IMR-90 (cell line): ENCODE measurements around the gene NRF1. TPM values are rescaled to one million over a fixed set of nuclear protein-coding genes. Genes with fewer than 3 reads are reported as not detected.

Experiments
- ATAC-seq: fragments of 200-7000 bp; cut with Tn5 transposase; 2 replicates; pipeline ENCODE4 v1.9.1; 2020; ENCODE audit warnings: low read depth, mild to moderate bottlenecking, moderate library complexity
- BruUV-seq: library from RNA; stranded (reverse); fragments of 400-500 nt; replicated peaks from 2 replicates; lab custom pipeline; 2021; lab: Mats Ljungman, UMichigan
- CTCF ChIA-PET: fragments of 300-600 bp; formaldehyde crosslinking; extraction: SDS; loops from one replicate; lab custom pipeline; 2021; ENCODE audit warnings: antibody characterized with exemption; lab: Yijun Ruan, JAX
- POLR2A ChIA-PET: fragments of 300-600 bp; sonication (Branson Sonifier 250); formaldehyde crosslinking; loops from one replicate; lab custom pipeline; 2022; ENCODE audit warnings: antibody characterized with exemption; ENCODE audit not compliant: unreplicated experiment; lab: Charles Lee
- DNase-seq: peaks from one replicate; pipeline ENCODE4 v3.0.0; 2013
- H2AFZ ChIP-seq: replicated peaks from 2 replicates; pipeline ENCODE3; 2013; ENCODE audit warnings: low read length, mild to moderate bottlenecking; ENCODE audit not compliant: poor library complexity
- H2AK5ac ChIP-seq: 2 replicates; pipeline ENCODE4 v1.6.1; 2013; ENCODE audit warnings: low read depth, low read length, inconsistent platforms
- H2AK9ac ChIP-seq: replicated peaks from 2 replicates; pipeline ENCODE3; 2013; ENCODE audit warnings: mild to moderate bottlenecking, low read depth, low read length, moderate library complexity; ENCODE audit not compliant: poor library complexity
- H2BK120ac ChIP-seq: 2 replicates; pipeline ENCODE4 v1.6.1; 2013; ENCODE audit warnings: low read depth, low read length, inconsistent platforms
- H2BK15ac ChIP-seq: 3 replicates; pipeline ENCODE4 v1.6.1; 2013; ENCODE audit warnings: low read depth, low read length, inconsistent platforms
- H2BK20ac ChIP-seq: 2 replicates; pipeline ENCODE4 v1.6.1; 2013; ENCODE audit warnings: low read depth, mild to moderate bottlenecking, inconsistent platforms, low read length, moderate library complexity
- H2BK5ac ChIP-seq: 2 replicates; pipeline ENCODE4 v1.6.1; 2013; ENCODE audit warnings: mild to moderate bottlenecking, low read depth, low read length, inconsistent platforms; ENCODE audit not compliant: poor library complexity, severe bottlenecking
- H3K14ac ChIP-seq: replicated peaks from 2 replicates; pipeline ENCODE4 v1.6.1; 2013; ENCODE audit warnings: low read depth, low read length, inconsistent platforms
- H3K18ac ChIP-seq: 2 replicates; pipeline ENCODE4 v1.6.1; 2013; ENCODE audit warnings: low read depth, low read length, control low read depth
- H3K23ac ChIP-seq: 2 replicates; pipeline ENCODE4 v1.6.1; 2013; ENCODE audit warnings: low read depth, low read length, inconsistent platforms
- H3K27ac ChIP-seq: 2 replicates; pipeline ENCODE4 v1.5.1; 2013; ENCODE audit warnings: mild to moderate bottlenecking, control low read depth, low read length; ENCODE audit not compliant: insufficient read depth
- H3K27me3 ChIP-seq: 2 replicates; pipeline ENCODE4 v1.6.1; 2013; ENCODE audit warnings: low read length; ENCODE audit not compliant: control insufficient read depth, insufficient read depth
- H3K36me3 ChIP-seq: 2 replicates; pipeline ENCODE4 v1.6.1; 2013; ENCODE audit warnings: low read length, mixed read lengths; ENCODE audit not compliant: control insufficient read depth, insufficient read depth
- H3K4ac ChIP-seq: 2 replicates; pipeline ENCODE4 v1.6.1; 2013; ENCODE audit warnings: low read depth, low read length, inconsistent platforms
- H3K4me1 ChIP-seq: 2 replicates; pipeline ENCODE4 v1.6.1; 2013; ENCODE audit warnings: low read length, mixed read lengths; ENCODE audit not compliant: control insufficient read depth, insufficient read depth
- H3K4me2 ChIP-seq: 2 replicates; pipeline ENCODE4 v1.6.1; 2013; ENCODE audit warnings: low read depth, mild to moderate bottlenecking, control low read depth, low read length, moderate library complexity
- H3K4me3 ChIP-seq: 2 replicates; pipeline ENCODE4 v1.5.1; 2013; ENCODE audit warnings: low read depth, mild to moderate bottlenecking, control low read depth, low read length, moderate library complexity; ENCODE audit not compliant: insufficient read depth
- H3K56ac ChIP-seq: 2 replicates; pipeline ENCODE4 v1.6.1; 2013; ENCODE audit warnings: low read length, inconsistent platforms; ENCODE audit not compliant: insufficient read depth; ENCODE audit errors: extremely low read depth
- H3K79me1 ChIP-seq, 2 experiments: 2 replicates each; pipeline ENCODE4 v1.6.1; 2013; ENCODE audit warnings: low read length in 2 of 2, inconsistent platforms in 1 of 2, low read depth in 1 of 2
- H3K9ac ChIP-seq: 2 replicates; pipeline ENCODE4 v1.6.1; 2013; ENCODE audit warnings: low read depth, low read length, control low read depth
- H3K9me1 ChIP-seq: 2 replicates; pipeline ENCODE4 v1.6.1; 2013; ENCODE audit warnings: low read length, inconsistent platforms; ENCODE audit not compliant: insufficient read depth
- H3K9me3 ChIP-seq: 2 replicates; pipeline ENCODE4 v1.6.1; 2013; ENCODE audit warnings: low read length; ENCODE audit not compliant: control insufficient read depth, insufficient read depth
- H4K20me1 ChIP-seq: 2 replicates; pipeline ENCODE4 v1.6.1; 2013; ENCODE audit warnings: low read length, inconsistent platforms; ENCODE audit not compliant: insufficient read depth
- H4K5ac ChIP-seq: 2 replicates; pipeline ENCODE4 v1.6.1; 2013; ENCODE audit warnings: mild to moderate bottlenecking, low read depth, low read length, control low read depth
- H4K8ac ChIP-seq, 2 experiments: 2 replicates each; pipeline ENCODE4 v1.6.1; 2013; ENCODE audit warnings: low read depth in 2 of 2, low read length in 2 of 2, control low read depth in 1 of 2, inconsistent platforms in 1 of 2
- H4K91ac ChIP-seq: 2 replicates; pipeline ENCODE4 v1.6.1; 2013; ENCODE audit warnings: low read depth, low read length, inconsistent platforms; ENCODE audit not compliant: insufficient read depth
- BHLHE40 ChIP-seq: fragments of 150-350 bp; IDR thresholded peaks from 2 replicates; pipeline ENCODE4 v1.6.1; 2016; ENCODE audit warnings: mild to moderate bottlenecking, low read depth, low read length
- CEBPB ChIP-seq: IDR thresholded peaks from 2 replicates; pipeline ENCODE4 v1.6.1; 2012; ENCODE audit warnings: low read depth, low read length, improper control_type of control experiment
- CHD1 ChIP-seq: IDR thresholded peaks from 2 replicates; pipeline ENCODE4 v1.6.1; 2012; ENCODE audit warnings: low read depth, low read length, improper control_type of control experiment
- FOS ChIP-seq: fragments of 150-350 bp; IDR thresholded peaks from 2 replicates; pipeline ENCODE4 v1.6.1; 2016; ENCODE audit warnings: low read depth, low read length
- NFE2L2 ChIP-seq: fragments of 150-350 bp; IDR thresholded peaks from 2 replicates; pipeline ENCODE4 v1.6.1; 2016; ENCODE audit warnings: low read depth, mild to moderate bottlenecking, low read length
- POLR2A ChIP-seq: IDR thresholded peaks from 2 replicates; pipeline ENCODE4 v1.6.1; 2012; ENCODE audit warnings: mild to moderate bottlenecking, low read depth, low read length
- RCOR1 ChIP-seq: IDR thresholded peaks from 2 replicates; pipeline ENCODE4 v1.6.1; 2012; ENCODE audit warnings: mild to moderate bottlenecking, low read length, improper control_type of control experiment; ENCODE audit not compliant: insufficient replicate concordance
- RFX5 ChIP-seq: IDR thresholded peaks from 2 replicates; pipeline ENCODE4 v1.8.0; 2012; ENCODE audit warnings: low read depth, mild to moderate bottlenecking, low read length, moderate library complexity
- SMC3 ChIP-seq: fragments of 150-350 bp; IDR thresholded peaks from 2 replicates; pipeline ENCODE4 v1.6.1; 2016; ENCODE audit warnings: low read depth, mild to moderate bottlenecking, antibody characterized with exemption, low read length, moderate library complexity
- WGBS, 2 experiments: methylation state at CpG; one replicate each; pipeline versions ENCODE4 v1.1.5 to v1.1.7; 2013; ENCODE audit warnings: missing lambda C conversion rate in 2 of 2; ENCODE audit not compliant: insufficient read length in 1 of 2; ENCODE audit errors: extremely low coverage in 2 of 2; 5-methylcytosine and 5-hydroxymethylcytosine counted together
- dilution Hi-C: fragments of 300-500 bp; cut with HindIII; formaldehyde crosslinking; loops from one replicate; pipeline ENCODE4 v1.14.3; 2018; ENCODE audit warnings: low sequenced_read_pairs; ENCODE audit not compliant: unreplicated experiment
- in situ Hi-C: fragments of 300-500 bp; cut with MboI; formaldehyde crosslinking; loops from 3 replicates; pipeline ENCODE4 v1.14.3; 2019; ENCODE audit warnings: low sequenced_read_pairs, inconsistent platforms, mixed read lengths
- intact Hi-C: fragments of 100-400 bp; cut with micrococcal nuclease; formaldehyde crosslinking; loops from 2 replicates; pipeline ENCODE4 v1.10.0; 2022
- polyA plus RNA-seq, 3 experiments: library from polyadenylated mRNA; depleted of rRNA; stranded (reverse); fragments of >200 nt; gene quantifications; 2 replicates each; pipeline ENCODE4 v1.2.3, GENCODE V29; 2012; ENCODE audit warnings: low replicate concordance in 1 of 3
- total RNA-seq: library from RNA; depleted of rRNA; stranded (reverse); fragments of >200 nt; gene quantifications from 2 replicates; pipeline ENCODE4 v1.2.3, GENCODE V29; 2012
- TF ChIP-seq, protein P1 (sequence below): fragments of 150-350 bp; IDR thresholded peaks from 2 replicates; pipeline ENCODE4 v1.6.1; 2016; ENCODE audit warnings: low read depth, mild to moderate bottlenecking, low read length, moderate library complexity, borderline replicate concordance
- TF ChIP-seq, protein P2 (sequence below): conservative IDR thresholded peaks from 2 replicates; pipeline ENCODE4 v1.5.1; 2012; ENCODE audit warnings: mild to moderate bottlenecking, low read depth, low read length, improper control_type of control experiment
- TF ChIP-seq, protein P3 (sequence below): fragments of 150-350 bp; IDR thresholded peaks from 2 replicates; pipeline ENCODE4 v1.6.1; 2017; ENCODE audit warnings: mild to moderate bottlenecking, antibody characterized with exemption, low read length, low read depth

Gene NRF1
- total and polyA plus RNA-seq, 2 of the 4 experiments (the other 2 are of a cell fraction), result 11.4 to 15.8 TPM

DNA sequence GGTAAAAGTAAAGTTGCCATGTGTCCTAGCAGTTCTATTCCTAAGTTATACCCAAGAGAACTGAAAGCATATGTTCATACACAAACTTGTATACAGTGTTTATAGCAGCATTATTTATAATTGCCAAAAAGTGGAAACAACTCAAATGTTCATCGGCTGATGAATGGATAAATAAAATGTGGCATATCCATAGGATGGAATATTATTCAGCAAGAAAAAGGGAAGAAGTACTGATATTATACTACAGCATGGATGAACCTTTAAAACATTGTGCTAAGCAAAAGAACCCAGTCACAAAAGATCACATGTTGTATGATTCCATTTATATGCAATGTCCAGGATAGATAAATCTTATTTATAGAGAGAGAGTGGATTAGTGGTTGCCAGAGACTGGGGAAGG lies 68.9 kb downstream of the NRF1 start:
- BruUV-seq, result no TSS peak
- Histone ChIP-seq H3K4me1 (no peaks in the 10 kb centered on the region), H3K23ac (no peak overlapping the region), H2AK5ac (no peak overlapping the region), H3K27me3 (no peaks in the 10 kb centered on the region), H3K18ac (no peak overlapping the region), H3K4me2 (no peak overlapping the region), H4K91ac (no peak overlapping the region), H3K79me1 (peaks cover 2 to 4% of the 10 kb centered on the region in 2 experiments; a peak in 1 of 4 replicates), H4K5ac (no peak overlapping the region), H4K8ac (no peak overlapping the region), H4K20me1 (no peaks in the 10 kb centered on the region), H2BK20ac (no peak overlapping the region), H2BK120ac (no peak overlapping the region), H3K36me3 (peaks cover 5% of the 10 kb centered on the region), H2AFZ (no peak overlapping the region), H2BK15ac (no peak overlapping the region), H3K14ac (no peak overlapping the region), H3K9me3 (peaks cover 2% of the 10 kb centered on the region; the same call in 1 of the 2 replicates), H3K4ac (no peak overlapping the region), H3K4me3 (no peak overlapping the region), H3K56ac (no peak overlapping the region), H3K9me1 (no peaks in the 10 kb centered on the region), H2BK5ac (no peak overlapping the region), H3K27ac (no peak overlapping the region), H2AK9ac (no peak overlapping the region), H3K9ac (no peak overlapping the region)
- intact Hi-C loops, result no loop called here
- ChIA-PET CTCF (no interaction called here), POLR2A (no interaction called here)
- dilution Hi-C loops, result no loop called here
- ATAC-seq, result no peak
- in situ Hi-C loops, result no loop called here
- TF ChIP-seq RFX5 (no peak), BHLHE40 (no peak), RCOR1 (no peak), CEBPB (no peak), SMC3 (no peak), CHD1 (no peak), NFE2L2 (no peak), POLR2A (no peak), FOS (no peak)
- TF ChIP-seq, protein P1, sequence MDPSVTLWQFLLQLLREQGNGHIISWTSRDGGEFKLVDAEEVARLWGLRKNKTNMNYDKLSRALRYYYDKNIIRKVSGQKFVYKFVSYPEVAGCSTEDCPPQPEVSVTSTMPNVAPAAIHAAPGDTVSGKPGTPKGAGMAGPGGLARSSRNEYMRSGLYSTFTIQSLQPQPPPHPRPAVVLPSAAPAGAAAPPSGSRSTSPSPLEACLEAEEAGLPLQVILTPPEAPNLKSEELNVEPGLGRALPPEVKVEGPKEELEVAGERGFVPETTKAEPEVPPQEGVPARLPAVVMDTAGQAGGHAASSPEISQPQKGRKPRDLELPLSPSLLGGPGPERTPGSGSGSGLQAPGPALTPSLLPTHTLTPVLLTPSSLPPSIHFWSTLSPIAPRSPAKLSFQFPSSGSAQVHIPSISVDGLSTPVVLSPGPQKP, result no peak
- TF ChIP-seq, protein P2, sequence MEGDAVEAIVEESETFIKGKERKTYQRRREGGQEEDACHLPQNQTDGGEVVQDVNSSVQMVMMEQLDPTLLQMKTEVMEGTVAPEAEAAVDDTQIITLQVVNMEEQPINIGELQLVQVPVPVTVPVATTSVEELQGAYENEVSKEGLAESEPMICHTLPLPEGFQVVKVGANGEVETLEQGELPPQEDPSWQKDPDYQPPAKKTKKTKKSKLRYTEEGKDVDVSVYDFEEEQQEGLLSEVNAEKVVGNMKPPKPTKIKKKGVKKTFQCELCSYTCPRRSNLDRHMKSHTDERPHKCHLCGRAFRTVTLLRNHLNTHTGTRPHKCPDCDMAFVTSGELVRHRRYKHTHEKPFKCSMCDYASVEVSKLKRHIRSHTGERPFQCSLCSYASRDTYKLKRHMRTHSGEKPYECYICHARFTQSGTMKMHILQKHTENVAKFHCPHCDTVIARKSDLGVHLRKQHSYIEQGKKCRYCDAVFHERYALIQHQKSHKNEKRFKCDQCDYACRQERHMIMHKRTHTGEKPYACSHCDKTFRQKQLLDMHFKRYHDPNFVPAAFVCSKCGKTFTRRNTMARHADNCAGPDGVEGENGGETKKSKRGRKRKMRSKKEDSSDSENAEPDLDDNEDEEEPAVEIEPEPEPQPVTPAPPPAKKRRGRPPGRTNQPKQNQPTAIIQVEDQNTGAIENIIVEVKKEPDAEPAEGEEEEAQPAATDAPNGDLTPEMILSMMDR, result no peak
- TF ChIP-seq, protein P3, sequence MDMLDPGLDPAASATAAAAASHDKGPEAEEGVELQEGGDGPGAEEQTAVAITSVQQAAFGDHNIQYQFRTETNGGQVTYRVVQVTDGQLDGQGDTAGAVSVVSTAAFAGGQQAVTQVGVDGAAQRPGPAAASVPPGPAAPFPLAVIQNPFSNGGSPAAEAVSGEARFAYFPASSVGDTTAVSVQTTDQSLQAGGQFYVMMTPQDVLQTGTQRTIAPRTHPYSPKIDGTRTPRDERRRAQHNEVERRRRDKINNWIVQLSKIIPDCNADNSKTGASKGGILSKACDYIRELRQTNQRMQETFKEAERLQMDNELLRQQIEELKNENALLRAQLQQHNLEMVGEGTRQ, result no peak
- no CpG with 5 or more reads among the region's 1 CpG for WGBS, 2 experiments
- DNase-seq, result no peak
